GM18511 (cell line): ENCODE data around the gene MPP2.

Experiments
- ATAC-seq: cut with Tn5 transposase; IDR thresholded peaks from one replicate; pipeline ENCODE4 v1.9.1; 2021; ENCODE audit warnings: mild to moderate bottlenecking, moderate library complexity; ENCODE audit not compliant: unreplicated experiment

MPP2 gene

DNA sequence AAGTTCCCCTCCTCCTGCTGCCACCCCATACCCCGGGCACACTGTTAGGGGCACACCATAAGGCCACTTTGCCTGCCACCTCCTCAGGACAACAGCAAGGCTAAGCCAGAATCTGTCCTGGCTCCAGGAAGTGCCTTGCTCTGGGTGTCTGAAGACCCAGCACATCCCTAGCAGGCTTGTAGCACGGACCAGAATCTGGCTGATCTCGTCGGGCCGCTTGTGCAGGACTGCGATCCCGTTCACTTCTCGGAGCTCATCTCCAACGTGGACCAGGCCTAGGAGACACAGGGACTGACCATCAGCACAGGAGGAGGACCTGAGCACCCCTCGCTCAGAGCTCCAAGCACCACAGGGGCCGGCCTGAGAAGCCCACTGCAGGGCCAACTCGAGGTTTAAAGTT, 81.8 kb downstream of the MPP2 start:
- ATAC-seq = no peak
